Measurements from ENCODE around the gene ZFP62.
A peak's percentile ranks its signal among the peaks of the same experiment; 100 is the strongest.

GRCh38 chr5:180868960-180869359 lies 7.9 kb upstream of the ZFP62 start:
- peak; percentile 62 to 72 (median 66) for TF ChIP-seq CTCF (IDR thresholded peaks at IDR 0.05)
- peak in 1 of 2 donors; percentile 16 for TF ChIP-seq EP300 (IDR thresholded peaks at IDR 0.05)
- TF ChIP-seq POLR2A (IDR thresholded peaks at IDR 0.05): no peak
